ENCODE data around the gene HNRNPA1.

Gene HNRNPA1

GRCh38 chr12:54261815-54262402, 18.6 kb upstream of the HNRNPA1 start:
- no peak overlapping the region for H3K9ac ChIP-seq (ENCODE audit: insufficient read length, low read depth)
- peaks cover 7% of the 10 kb centered on the region for H3K36me3 ChIP-seq (ENCODE audit: insufficient read depth, insufficient read length, low read length)
- DNase-seq (ENCODE audit: low read depth, low spot score): no peak
- peaks cover 3% of the 10 kb centered on the region for H3K4me1 ChIP-seq (ENCODE audit: insufficient read depth, insufficient read length)
- H3K9me3 ChIP-seq (ENCODE audit: insufficient read depth, low read length): no peaks in the 10 kb centered on the region
- H3K27me3 ChIP-seq (ENCODE audit: insufficient read depth, insufficient read length): no peaks in the 10 kb centered on the region
- H3K4me3 ChIP-seq (ENCODE audit: insufficient read length, low read depth): no peak overlapping the region
- TF ChIP-seq ZNF274 (IDR thresholded peaks at IDR 0.05; ENCODE audit: low read depth, low read length): no peak
- no peak for TF ChIP-seq SUZ12 (IDR thresholded peaks at IDR 0.05; ENCODE audit: extremely low read depth, insufficient read depth, insufficient read length)
- TF ChIP-seq YY1 (IDR thresholded peaks at IDR 0.05; ENCODE audit: insufficient read depth, insufficient read length): no peak

- TF ChIP-seq YY1 (IDR thresholded peaks at IDR 0.05; ENCODE audit: insufficient read depth, insufficient read length) (no peak), ZNF274 (IDR thresholded peaks at IDR 0.05; ENCODE audit: low read depth, low read length) (no peak), SUZ12 (IDR thresholded peaks at IDR 0.05; ENCODE audit: extremely low read depth, insufficient read depth, insufficient read length) (no peak)
- Histone ChIP-seq H3K9ac (ENCODE audit: insufficient read length, low read depth) (no peak overlapping the region), H3K9me3 (ENCODE audit: insufficient read depth, low read length) (no peaks in the 10 kb centered on the region), H3K27me3 (ENCODE audit: insufficient read depth, insufficient read length) (no peaks in the 10 kb centered on the region), H3K36me3 (ENCODE audit: insufficient read depth, insufficient read length, low read length) (peaks cover 2% of the 10 kb centered on the region), H3K4me3 (ENCODE audit: insufficient read length, low read depth) (no peak overlapping the region), H3K4me1 (ENCODE audit: insufficient read depth, insufficient read length) (peaks cover 3% of the 10 kb centered on the region)
- no peak for DNase-seq (ENCODE audit: low read depth, low spot score)
Measured at GRCh38 chr12:54262403-54262925, 18.1 kb upstream of the HNRNPA1 start.

- Histone ChIP-seq H3K27me3 (ENCODE audit: insufficient read depth, insufficient read length) (no peaks in the 10 kb centered on the region), H3K36me3 (ENCODE audit: insufficient read depth, insufficient read length, low read length) (peaks cover 5% of the 10 kb centered on the region), H3K9ac (ENCODE audit: insufficient read length, low read depth) (no peak overlapping the region), H3K9me3 (ENCODE audit: insufficient read depth, low read length) (no peaks in the 10 kb centered on the region), H3K4me3 (ENCODE audit: insufficient read length, low read depth) (no peak overlapping the region), H3K4me1 (ENCODE audit: insufficient read depth, insufficient read length) (peaks cover 3% of the 10 kb centered on the region)
- TF ChIP-seq YY1 (IDR thresholded peaks at IDR 0.05; ENCODE audit: insufficient read depth, insufficient read length): no peak
- no peak for TF ChIP-seq SUZ12 (IDR thresholded peaks at IDR 0.05; ENCODE audit: extremely low read depth, insufficient read depth, insufficient read length)
- no peak for TF ChIP-seq ZNF274 (IDR thresholded peaks at IDR 0.05; ENCODE audit: low read depth, low read length)
- no peak for DNase-seq (ENCODE audit: low read depth, low spot score)
Measured at GRCh38 chr12:54265364-54265812, 15.1 kb upstream of the HNRNPA1 start.

- no peak for DNase-seq (ENCODE audit: low read depth, low spot score)
- Histone ChIP-seq H3K9me3 (ENCODE audit: insufficient read depth, low read length) (no peaks in the 10 kb centered on the region), H3K4me3 (ENCODE audit: insufficient read length, low read depth) (no peak overlapping the region), H3K9ac (ENCODE audit: insufficient read length, low read depth) (no peak overlapping the region), H3K27me3 (ENCODE audit: insufficient read depth, insufficient read length) (no peaks in the 10 kb centered on the region), H3K4me1 (ENCODE audit: insufficient read depth, insufficient read length) (peaks cover under 1% of the 10 kb centered on the region), H3K36me3 (ENCODE audit: insufficient read depth, insufficient read length, low read length) (peaks cover 11% of the 10 kb centered on the region)
- TF ChIP-seq ZNF274 (IDR thresholded peaks at IDR 0.05; ENCODE audit: low read depth, low read length) (no peak), SUZ12 (IDR thresholded peaks at IDR 0.05; ENCODE audit: extremely low read depth, insufficient read depth, insufficient read length) (no peak), YY1 (IDR thresholded peaks at IDR 0.05; ENCODE audit: insufficient read depth, insufficient read length) (no peak)
Measured at GRCh38 chr12:54266852-54267251, 13.7 kb upstream of the HNRNPA1 start.

- H3K9me3 ChIP-seq (ENCODE audit: insufficient read depth, low read length): no peaks in the 10 kb centered on the region
- DNase-seq (ENCODE audit: low read depth, low spot score): no peak
- H3K36me3 ChIP-seq (ENCODE audit: insufficient read depth, insufficient read length, low read length): peaks cover 36% of the 10 kb centered on the region
- H3K4me3 ChIP-seq (ENCODE audit: insufficient read length, low read depth): no peak overlapping the region
- TF ChIP-seq SUZ12 (IDR thresholded peaks at IDR 0.05; ENCODE audit: extremely low read depth, insufficient read depth, insufficient read length): no peak
- no peak for TF ChIP-seq ZNF274 (IDR thresholded peaks at IDR 0.05; ENCODE audit: low read depth, low read length)
- TF ChIP-seq YY1 (IDR thresholded peaks at IDR 0.05; ENCODE audit: insufficient read depth, insufficient read length): no peak
- H3K4me1 ChIP-seq (ENCODE audit: insufficient read depth, insufficient read length): no peaks in the 10 kb centered on the region
- no peaks in the 10 kb centered on the region for H3K27me3 ChIP-seq (ENCODE audit: insufficient read depth, insufficient read length)
- H3K9ac ChIP-seq (ENCODE audit: insufficient read length, low read depth): no peak overlapping the region
Measured at GRCh38 chr12:54270345-54270744, 10.2 kb upstream of the HNRNPA1 start.

- Histone ChIP-seq H3K36me3 (ENCODE audit: insufficient read depth, insufficient read length, low read length) (peaks cover 36% of the 10 kb centered on the region), H3K4me3 (ENCODE audit: insufficient read length, low read depth) (no peak overlapping the region)
Measured at GRCh38 chr12:54272214-54272613, 8.3 kb upstream of the HNRNPA1 start.

GRCh38 chr12:54273981-54274380, 6.5 kb upstream of the HNRNPA1 start:
- no peak overlapping the region for H3K9ac ChIP-seq (ENCODE audit: insufficient read length, low read depth)
- no peaks in the 10 kb centered on the region for H3K27me3 ChIP-seq (ENCODE audit: insufficient read depth, insufficient read length)
- no peaks in the 10 kb centered on the region for H3K4me1 ChIP-seq (ENCODE audit: insufficient read depth, insufficient read length)
- no peak for DNase-seq (ENCODE audit: low read depth, low spot score)
- no peaks in the 10 kb centered on the region for H3K9me3 ChIP-seq (ENCODE audit: insufficient read depth, low read length)
- H3K4me3 ChIP-seq (ENCODE audit: insufficient read length, low read depth): no peak overlapping the region
- TF ChIP-seq ZNF274 (IDR thresholded peaks at IDR 0.05; ENCODE audit: low read depth, low read length): no peak
- no peak for TF ChIP-seq YY1 (IDR thresholded peaks at IDR 0.05; ENCODE audit: insufficient read depth, insufficient read length)
- no peak for TF ChIP-seq SUZ12 (IDR thresholded peaks at IDR 0.05; ENCODE audit: extremely low read depth, insufficient read depth, insufficient read length)
- H3K36me3 ChIP-seq (ENCODE audit: insufficient read depth, insufficient read length, low read length): peaks cover 49% of the 10 kb centered on the region

More at GRCh38 chr12:54272214-54272613, 8.3 kb upstream of the HNRNPA1 start:
- Histone ChIP-seq H3K9ac (ENCODE audit: insufficient read length, low read depth) (no peak overlapping the region), H3K27me3 (ENCODE audit: insufficient read depth, insufficient read length) (no peaks in the 10 kb centered on the region), H3K9me3 (ENCODE audit: insufficient read depth, low read length) (no peaks in the 10 kb centered on the region), H3K4me1 (ENCODE audit: insufficient read depth, insufficient read length) (no peaks in the 10 kb centered on the region)
- TF ChIP-seq SUZ12 (IDR thresholded peaks at IDR 0.05; ENCODE audit: extremely low read depth, insufficient read depth, insufficient read length) (no peak), ZNF274 (IDR thresholded peaks at IDR 0.05; ENCODE audit: low read depth, low read length) (no peak), YY1 (IDR thresholded peaks at IDR 0.05; ENCODE audit: insufficient read depth, insufficient read length) (no peak)
- no peak for DNase-seq (ENCODE audit: low read depth, low spot score)
